Inflammatory macrophage treated with lipopolysaccharide for 4 hours (primary cell): ENCODE data around the gene AP1S3.
"Not testable (repeated sequence)": the region's sequence is repeated elsewhere in the genome, so short reads cannot be mapped to it uniquely, and the experiment has no call there.

ENCODE experiments used
- DNase-seq: peaks from one replicate; pipeline ENCODE4 v3.0.0-alpha.2; 2020

Gene AP1S3

GRCh38 chr2:223797811-223798721 is 39.3 kb downstream of the AP1S3 start:
- peak; percentile 6 for DNase-seq

- DNase-seq: no peak
Observed at GRCh38 chr2:223797037-223797436, 40.3 kb downstream of the AP1S3 start.

GRCh38 chr2:223789423-223789822 is 48.0 kb downstream of the AP1S3 start:
- no peak for DNase-seq

GRCh38 chr2:223788826-223789225 is 48.6 kb downstream of the AP1S3 start:
- no peak for DNase-seq

- DNase-seq: not testable (repeated sequence)
Observed at GRCh38 chr2:223788106-223788505, 49.3 kb downstream of the AP1S3 start.

- DNase-seq: no peak
Observed at GRCh38 chr2:223787358-223787757, 50.0 kb downstream of the AP1S3 start.

GRCh38 chr2:223786943-223787342 is 50.4 kb downstream of the AP1S3 start:
- DNase-seq: no peak

GRCh38 chr2:223786236-223786635 is 51.1 kb downstream of the AP1S3 start:
- no peak for DNase-seq

- no peak for DNase-seq
Observed at GRCh38 chr2:223784221-223784772, 53.1 kb downstream of the AP1S3 start.

GRCh38 chr2:223782629-223783028 is 54.8 kb downstream of the AP1S3 start:
- DNase-seq: no peak

- DNase-seq: no peak
Observed at GRCh38 chr2:223781560-223781959, 55.8 kb downstream of the AP1S3 start.

GRCh38 chr2:223779877-223780276 is 57.5 kb downstream of the AP1S3 start:
- peak; percentile 51 for DNase-seq

- DNase-seq: no peak
Observed at GRCh38 chr2:223774193-223774592, 63.2 kb downstream of the AP1S3 start.

GRCh38 chr2:223772363-223772762 is 65.0 kb downstream of the AP1S3 start:
- no peak for DNase-seq

GRCh38 chr2:223771475-223771874 is 65.9 kb downstream of the AP1S3 start:
- DNase-seq: no peak

- DNase-seq: no peak
Observed at GRCh38 chr2:223768179-223768578, 69.2 kb downstream of the AP1S3 start.

- no peak for DNase-seq
Observed at GRCh38 chr2:223767341-223767740, 70.0 kb downstream of the AP1S3 start.

- DNase-seq: no peak
Observed at GRCh38 chr2:223765221-223765785, 72.1 kb downstream of the AP1S3 start.

GRCh38 chr2:223764796-223765195 is 72.6 kb downstream of the AP1S3 start:
- DNase-seq: no peak

GRCh38 chr2:223762853-223763252 is 74.5 kb downstream of the AP1S3 start:
- DNase-seq: no peak

- not testable (repeated sequence) for DNase-seq
Observed at GRCh38 chr2:223761746-223762145, 75.6 kb downstream of the AP1S3 start.

- peak; percentile 2 for DNase-seq
Observed at GRCh38 chr2:223760838-223761502, 76.4 kb downstream of the AP1S3 start.
